Stimulated activated CD4-positive, alpha-beta T cell treated with anti-CD3 and anti-CD28 coated beads, Interleukin-12 subunit alpha, Interleukin-12 subunit beta, amount 100 ng/mL, for 4 hours (primary cell): ENCODE results near the gene UBE2N.
"Not testable (repeated sequence)": the region's sequence is repeated elsewhere in the genome, so short reads cannot be mapped to it uniquely, and the experiment has no call there.

Experiments used
- DNase-seq: peaks from one replicate; pipeline ENCODE4 v3.0.0-alpha.2; 2020

The UBE2N gene

DNA sequence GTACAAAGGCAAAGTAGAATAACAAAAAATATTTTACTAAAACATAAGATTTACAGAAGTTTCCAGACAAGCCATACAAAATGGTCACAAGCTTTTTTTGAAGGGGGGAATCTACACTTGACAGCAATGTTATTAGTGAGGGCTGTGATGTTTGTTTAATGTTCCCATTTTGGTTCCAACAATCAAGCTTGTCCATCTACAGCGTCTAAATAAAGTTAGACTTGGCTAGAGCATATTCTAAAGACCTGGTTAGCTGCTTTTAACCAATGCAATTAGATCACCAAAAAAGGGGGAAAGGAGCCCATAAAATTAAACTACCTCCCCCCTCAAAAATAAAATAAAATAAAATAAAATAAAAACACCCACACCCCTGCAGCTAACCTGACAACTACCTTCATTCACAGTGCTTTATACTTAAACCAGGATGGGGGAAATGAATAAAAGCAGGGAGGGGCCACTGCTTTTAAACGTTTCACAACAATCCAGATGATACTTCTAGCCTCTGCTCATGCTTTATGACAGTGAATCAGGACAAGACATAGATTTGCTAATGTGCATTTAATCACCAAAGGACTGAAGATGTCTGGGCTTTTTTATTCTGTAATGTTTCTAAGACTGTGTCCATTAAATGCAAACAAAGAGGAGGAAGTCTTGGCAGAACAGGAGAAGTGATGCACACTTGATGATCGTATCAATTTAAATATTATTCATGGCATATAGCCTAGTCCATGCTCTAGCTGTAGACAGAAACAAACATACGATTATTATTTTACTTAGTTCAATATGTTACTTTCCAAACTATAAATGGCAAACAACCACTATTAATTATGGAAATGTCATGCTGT is 32.2 kb downstream of the UBE2N start:
- not testable (repeated sequence) for DNase-seq

DNA sequence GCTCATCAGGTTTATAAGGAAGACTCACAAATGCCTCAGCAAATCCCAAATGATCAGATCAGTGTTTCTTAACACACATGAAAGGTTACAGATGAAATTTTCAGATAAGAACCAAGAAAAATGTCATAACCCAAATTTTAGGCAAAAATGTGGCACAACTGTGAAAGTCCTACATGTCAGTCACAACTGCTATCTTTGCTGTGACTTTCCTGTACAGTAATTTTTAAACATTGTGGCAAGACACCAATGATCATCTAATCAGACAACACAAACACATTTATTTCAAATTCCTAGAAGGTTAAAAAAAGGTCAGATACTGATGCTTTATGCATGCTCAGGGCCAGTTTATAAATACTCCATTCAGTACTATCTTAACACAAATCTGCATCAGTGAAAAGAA is 32.9 kb downstream of the UBE2N start:
- no peak for DNase-seq

DNA sequence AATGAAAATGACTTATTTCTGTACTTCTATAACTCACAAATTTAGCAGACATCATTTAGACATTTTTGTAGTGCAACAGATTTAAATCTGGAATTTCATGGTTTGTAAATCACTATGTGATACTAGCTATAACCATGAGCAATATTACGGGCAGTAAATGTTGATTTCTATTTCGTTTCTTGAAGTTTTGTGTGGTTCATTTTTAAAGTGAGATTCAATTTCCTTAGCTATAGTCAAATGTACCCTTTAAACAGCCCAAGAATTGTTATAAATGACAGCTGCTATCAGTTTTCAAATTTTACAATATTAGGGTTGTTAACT is 33.8 kb downstream of the UBE2N start:
- no peak for DNase-seq

DNA sequence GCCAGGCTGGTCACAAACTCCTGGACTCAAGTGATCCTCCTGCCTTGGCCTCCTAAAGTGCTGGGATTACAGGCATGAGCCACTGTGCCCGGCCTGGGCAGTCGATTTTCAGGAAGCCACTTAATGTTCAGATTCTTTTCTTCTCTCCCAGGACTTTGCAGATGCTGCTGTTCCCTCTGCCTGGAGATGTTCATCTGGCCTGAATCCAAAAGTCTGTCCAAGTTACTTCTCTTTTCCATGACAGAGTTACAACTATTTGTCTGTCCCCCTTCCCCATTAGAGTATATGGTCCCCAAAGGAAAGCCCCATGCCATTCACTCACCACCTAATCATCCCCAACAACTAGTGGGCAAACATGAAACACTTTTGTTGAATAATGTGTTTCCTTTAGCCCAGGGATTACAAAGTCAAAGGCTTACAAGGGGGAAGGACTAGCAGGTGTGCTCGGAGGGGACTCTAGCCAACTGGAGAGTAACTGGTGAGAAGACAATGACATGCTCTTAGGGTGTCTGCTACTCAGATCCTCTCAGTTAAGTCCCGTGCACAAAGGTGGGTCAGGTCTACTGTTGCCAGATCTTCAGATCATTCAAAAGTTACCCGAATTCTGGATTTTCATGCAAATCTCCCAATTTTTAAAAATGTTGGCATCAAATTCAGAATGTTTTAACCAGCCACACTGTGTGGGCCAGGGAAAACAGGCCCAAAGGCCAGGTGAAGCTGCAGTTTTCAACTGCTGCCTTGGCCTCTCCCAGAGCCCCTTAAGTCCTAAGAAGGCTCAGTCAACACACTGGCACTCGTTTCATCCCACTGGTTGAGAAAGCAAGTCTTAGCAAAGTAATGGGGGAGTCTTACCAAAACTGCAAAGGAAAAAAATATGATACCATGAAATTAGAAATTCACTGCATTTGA is 34.4 kb downstream of the UBE2N start:
- DNase-seq: no peak

DNA sequence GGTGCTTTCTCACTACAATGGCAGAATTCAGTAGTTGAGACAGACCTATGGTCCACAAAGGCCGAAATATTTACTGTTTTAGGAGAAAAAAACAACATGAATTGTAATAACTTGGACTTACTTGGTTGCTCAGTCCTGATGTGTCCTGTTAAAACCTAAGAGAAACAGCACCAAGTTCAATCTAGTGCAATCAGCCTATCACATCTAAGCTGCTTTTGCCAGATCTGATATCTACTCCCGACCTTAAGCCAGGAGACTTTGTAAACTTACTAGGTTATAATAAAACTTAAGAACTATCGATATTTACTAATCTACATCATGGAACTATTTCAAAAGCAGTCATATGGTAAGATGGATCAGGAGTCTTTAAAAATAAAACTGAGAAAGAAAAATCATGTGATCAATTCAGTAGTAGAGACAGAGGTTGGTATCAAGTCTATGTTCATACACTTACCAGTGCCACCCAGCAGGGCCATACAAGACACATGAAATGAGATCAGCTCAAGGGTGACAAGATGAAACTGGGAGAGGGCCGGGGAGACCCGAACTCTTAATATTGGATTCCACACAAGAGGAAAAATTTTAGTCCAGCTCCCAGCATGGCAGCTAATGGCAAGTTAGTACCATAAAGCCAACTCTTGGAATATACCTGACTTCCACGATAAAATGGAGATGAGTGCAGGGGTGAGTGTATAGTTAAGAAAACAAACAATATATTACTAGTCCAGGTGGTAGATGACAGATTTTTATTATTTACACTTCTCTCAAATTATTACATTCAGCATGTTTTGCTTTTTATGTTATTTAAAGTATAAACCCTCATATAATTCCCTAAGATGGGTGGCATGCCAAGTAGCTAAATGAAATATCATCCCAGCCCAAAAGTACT is 36.5 kb downstream of the UBE2N start:
- no peak for DNase-seq

DNA sequence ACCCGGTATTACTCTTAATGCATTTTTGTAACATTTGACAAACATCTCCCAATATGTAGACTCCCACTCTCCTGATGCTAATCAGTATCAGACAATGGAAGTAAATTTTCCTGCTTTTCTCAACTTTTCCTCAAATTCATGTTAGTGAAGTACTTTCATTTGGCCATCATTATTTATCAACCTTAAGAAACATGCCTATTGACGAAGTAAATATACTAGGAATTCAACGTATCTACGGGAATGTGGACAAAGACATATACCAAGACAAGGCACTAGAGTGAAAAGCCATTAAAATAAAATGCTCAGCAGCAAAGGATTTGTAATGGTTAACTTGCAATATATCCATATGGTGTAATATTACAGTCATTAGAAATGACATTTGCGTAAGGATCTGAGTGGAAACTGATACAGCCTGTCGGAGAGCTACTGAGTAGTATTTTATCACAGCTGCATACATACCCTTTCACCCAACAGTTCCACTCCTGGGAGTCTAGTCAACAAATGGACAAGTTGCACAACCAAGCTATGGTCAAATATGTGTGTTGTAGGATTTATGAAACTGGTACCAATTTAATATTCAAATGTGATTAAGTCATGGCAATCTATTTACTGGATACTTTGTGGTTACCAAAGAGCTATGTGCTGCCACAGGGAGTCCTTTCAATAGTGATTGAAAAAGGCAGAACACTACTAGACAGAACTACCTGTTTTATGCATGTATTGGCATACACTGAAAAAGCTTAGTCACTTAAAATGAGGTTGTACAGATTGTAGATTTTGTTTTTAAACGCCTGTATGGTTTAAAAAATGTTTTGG is 37.6 kb downstream of the UBE2N start:
- DNase-seq: no peak

DNA sequence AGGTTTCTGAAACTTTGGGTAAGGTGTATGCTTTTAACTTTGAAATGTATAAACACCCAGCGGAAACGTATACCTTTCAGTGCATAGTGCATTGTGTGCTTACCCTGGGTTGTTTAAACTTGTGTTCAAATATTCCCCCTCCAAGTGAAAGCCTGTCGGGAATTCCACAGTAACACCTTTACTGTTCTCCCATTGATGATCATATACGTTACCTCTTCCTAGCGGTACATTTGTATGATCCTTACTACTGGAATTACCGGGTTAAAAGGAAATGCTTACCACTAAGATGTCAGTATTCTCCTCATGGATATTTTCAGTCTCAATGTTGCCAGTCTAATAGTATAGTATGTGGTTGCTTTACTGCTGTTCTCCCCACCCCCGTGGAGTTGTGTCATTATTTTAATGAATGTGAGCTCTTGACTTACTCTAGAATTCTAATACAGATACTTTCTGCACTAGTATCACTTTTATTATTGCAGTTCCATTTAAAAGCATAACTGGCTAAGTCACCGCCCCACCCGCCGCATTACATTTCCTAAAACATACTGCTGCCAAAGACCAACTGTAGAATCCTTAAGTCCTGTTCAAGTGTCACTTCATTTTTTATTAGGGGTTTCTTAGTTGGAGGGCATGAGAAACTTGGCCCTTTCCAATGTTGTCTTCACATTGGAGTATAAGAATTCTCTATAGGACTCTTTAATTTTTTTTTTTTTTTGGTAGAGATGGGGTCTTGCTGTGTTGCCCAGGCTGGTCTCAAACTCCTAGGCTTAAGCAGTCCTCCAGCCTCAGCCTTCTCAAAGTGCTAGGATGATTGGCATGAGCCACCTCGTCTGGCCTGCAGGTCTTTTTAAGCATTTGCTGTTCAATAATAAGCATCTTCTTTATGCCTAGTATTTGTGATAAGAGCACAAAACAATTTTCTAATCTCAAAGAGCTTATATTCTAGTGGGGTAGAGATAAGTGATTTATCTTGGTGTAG is 39.1 kb downstream of the UBE2N start:
- DNase-seq: no peak

DNA sequence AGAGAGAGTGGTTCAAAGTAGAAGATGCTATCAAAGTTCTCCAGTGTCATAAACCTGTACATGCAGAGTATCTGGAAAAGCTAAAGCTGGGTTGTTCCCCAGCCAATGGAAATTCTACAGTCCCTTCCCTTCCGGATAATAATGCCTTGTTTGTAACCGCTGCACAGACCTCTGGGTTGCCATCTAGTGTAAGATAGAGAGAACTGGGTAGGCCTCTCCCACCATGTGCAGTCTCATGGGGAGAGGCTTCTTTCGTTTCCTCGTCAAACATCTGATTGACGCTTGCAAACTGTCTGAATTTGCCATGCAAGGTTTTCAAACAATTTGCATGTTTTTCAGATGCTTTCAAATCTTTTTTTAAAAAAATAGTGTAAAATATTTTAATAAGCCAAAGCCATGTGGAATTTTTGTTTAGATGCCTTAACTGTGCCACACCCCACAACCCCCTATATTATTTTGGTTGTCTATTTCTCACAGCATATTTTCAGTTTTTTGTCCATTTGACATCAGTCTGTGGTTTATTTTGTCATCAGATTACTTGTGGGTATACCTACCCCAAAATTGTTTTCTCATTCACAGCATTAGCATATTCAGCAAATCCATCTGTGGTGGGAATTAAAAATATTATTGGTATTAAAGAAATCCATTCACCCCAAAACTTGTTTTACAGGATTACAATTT is 42.4 kb downstream of the UBE2N start:
- not testable (repeated sequence) for DNase-seq

DNA sequence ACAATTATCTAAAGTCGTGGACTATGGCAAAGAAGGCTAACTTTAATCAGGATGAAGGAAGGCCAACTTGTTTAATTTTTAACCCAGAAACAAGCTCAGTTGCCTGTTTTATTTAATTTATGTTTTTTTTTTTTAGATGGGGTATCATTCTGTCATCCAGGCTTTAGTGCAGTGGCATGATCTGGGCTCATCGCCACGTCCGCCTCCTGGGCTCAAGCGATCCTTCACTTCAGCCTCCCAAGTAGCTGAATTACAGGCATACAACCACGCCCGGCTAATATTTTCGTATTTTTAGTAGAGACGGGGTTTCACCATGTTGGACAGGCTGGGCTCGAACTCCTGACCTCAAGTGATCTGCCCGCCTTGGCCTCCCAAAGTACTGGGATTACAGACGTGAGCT is 44.3 kb downstream of the UBE2N start:
- DNase-seq: no peak

DNA sequence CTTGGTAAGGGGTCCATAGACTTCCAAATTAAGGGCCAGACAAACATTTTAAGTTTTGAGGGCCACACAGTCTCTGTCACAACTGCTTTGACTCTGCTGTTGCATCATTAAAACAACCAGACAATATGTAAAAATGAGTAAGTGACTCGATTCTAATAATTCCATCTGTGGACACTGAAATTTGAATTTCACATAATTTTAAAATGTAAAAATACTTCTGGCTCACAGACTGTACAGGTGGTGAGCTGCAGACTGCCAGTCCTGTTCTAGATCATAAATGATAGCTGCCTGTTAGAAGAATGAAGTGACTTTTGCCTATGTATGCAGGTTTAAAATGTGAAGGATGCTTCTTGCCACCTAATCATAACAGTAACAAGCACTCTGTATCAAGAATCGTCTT is 48.3 kb downstream of the UBE2N start:
- DNase-seq: no peak

DNA sequence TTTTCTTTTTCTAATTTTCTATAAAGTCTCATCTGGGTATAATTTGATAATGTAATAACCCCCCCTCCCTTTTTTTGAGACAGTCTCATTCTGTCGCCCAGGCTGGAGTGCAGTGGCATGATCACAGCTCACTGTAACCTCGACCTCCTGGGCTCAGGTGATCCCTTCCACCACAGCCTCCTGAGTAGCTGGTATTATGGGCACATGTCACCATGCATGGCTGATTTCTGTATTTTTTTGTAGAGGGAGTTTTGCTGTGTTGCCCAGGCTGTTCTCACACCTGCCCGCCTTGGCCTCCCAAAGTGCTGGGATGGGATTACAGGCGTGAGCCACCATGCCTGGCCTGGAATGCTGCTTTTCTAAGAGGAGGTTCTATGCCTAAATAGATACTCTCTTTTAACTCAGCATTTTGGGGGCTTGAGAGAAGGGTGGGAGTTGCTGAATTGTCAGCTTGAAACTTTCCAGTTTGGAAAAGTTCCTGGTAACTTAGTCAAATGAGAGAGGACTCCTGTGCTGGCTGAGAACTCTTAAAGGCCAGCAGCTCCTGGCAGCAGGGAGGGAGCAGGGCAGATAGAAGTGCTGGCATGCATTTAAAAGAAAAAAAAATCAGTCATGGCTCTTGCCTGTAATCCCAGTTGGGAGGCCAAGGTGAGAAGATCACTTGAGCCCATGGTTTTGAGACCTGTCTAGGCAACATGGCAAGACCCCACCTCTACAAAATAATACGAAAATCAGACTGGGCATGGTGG is 51.0 kb downstream of the UBE2N start:
- no peak for DNase-seq

DNA sequence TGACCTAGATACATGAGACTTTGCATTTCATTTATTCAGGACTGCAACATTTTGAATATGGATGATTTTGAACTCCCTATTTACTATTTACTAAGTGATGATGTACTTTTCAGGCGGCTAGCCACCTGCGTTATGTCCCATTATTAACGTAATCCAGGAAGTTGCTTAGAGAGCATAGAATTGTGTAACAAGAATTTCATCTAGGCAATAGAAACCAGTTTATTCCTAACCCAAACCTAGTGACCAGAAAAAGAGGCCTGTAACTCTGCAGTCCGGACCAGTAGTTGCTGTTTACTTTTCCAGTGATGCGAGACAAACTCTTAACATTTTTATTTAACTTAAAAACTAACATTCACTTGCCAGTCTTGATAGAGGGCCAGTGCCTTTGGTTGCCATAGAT is 51.7 kb downstream of the UBE2N start:
- no peak for DNase-seq

DNA sequence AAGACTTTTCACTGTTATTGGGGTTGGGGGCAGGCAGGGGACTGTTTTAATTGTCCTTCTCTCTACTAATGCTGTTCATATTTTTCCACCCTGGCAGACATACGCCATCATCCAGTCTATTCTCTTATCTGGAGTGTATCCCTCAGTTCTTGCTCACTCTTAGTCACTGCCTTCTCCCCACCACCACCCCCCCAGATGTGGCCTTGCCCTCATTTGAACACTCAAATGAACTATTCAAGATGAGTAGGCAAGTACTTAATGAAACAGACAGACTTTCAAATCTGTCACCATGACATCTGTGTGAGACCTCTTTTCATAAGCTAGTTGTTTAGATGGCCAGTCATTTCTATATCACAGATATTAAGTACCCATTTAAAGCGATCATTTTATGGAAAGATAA is 54.0 kb downstream of the UBE2N start:
- peak; percentile 34 for DNase-seq

DNA sequence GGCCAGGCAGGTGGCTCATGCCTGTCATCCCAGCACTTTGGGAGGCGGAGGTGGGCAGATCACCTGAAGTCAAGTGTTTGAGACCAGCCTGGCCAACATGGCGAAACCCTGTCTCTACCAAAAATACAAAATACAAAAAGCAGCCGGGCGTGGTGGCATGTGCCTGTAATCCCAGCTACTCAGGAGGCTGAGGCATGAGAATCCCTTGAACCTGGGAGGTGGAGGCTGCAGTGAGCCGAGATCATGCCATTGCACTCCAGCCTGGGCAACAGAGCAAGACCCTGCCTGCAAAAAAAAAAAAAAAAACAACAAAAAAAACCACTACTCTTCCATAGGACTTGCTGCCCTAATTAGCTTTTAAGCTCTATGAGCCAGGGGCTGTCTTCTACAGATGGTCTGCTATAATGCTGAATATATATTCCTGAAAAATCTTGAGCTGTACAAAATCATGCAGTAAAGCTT is 59.7 kb downstream of the UBE2N start:
- not testable (repeated sequence) for DNase-seq

DNA sequence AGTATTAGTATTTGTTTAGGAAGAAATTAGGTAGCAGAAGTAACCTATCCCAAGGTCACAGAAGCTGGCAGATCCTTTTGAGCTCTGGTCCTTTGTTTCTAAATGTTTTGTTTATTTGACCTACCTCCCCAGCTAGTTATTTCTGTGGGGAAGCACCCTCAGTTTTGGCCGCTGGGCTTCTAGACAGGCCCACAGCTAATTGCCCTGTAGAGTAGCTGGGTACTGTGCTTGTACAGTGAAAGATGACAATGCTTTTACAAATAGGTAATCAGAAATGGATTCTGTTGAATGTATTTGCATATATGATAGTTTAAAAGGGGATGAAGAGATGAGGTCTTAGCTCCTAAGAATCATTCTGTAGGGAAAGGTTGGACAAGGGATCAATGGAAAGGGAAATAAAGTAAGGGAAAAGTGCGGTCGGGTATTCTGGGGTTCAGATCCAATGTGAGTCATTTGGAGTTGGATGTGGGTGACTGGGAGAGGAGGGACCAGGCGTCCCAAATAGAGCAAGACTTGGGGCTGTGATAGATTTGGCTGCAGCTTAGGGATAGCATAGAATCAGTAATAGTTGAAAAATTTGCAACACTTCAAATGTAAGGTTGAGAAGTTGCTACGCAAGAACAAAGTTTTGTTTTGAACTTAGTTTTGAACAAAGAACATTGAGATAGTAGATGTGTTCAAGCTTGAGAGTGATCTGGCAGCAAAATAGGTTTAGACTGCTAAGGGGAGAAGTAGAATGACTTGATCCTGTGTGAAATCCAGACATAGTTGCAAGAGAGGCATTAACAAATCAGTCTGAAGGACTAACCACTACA is 60.4 kb downstream of the UBE2N start:
- no peak for DNase-seq

DNA sequence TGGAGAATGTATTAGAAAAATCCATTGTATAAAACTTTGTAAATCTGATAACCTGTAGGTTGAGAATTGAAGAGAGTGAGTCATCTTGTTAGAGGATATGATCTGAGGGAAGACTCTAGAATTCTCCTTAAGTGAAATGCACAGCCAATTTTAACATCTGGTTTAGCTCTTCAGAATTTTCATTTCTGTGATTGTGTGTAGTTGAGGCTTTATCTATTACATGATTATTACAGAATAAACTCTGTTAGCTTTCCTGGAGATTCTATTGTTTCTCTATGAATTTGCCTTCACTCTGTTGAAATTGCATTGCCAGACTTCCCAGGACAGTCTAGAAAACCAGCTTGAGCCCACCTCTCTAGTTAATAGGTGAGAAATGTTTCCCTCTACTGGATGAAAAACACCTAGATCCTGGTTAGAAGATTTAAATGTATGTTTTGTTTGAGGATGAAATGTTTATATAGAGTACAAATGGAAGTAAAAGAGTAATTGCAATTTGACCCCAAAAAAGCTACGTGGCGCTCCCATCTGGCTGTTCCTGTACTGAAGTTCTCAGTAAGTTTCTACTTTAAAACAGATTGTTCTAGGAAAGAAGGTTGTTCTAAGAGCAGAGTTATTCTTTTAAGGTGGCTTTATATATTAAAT is 61.1 kb downstream of the UBE2N start:
- DNase-seq: no peak

DNA sequence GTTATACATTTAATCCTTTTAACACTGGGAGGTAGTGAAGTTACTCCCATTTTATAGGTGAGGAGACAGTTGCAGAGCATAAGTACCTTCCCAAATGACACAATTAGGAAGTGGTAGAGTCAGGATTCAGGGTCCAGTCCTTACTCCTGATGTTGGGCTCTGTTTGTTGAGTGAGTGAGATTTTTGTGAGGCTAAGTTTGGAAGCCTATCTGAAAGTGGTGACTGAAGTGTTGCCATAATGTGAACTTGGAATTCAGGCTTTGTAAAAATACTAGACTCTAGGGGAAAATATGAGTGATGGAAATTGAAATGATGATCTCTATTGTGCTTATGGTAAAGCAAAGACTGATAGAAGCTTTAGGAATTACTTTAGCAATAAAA is 61.8 kb downstream of the UBE2N start:
- no peak for DNase-seq

DNA sequence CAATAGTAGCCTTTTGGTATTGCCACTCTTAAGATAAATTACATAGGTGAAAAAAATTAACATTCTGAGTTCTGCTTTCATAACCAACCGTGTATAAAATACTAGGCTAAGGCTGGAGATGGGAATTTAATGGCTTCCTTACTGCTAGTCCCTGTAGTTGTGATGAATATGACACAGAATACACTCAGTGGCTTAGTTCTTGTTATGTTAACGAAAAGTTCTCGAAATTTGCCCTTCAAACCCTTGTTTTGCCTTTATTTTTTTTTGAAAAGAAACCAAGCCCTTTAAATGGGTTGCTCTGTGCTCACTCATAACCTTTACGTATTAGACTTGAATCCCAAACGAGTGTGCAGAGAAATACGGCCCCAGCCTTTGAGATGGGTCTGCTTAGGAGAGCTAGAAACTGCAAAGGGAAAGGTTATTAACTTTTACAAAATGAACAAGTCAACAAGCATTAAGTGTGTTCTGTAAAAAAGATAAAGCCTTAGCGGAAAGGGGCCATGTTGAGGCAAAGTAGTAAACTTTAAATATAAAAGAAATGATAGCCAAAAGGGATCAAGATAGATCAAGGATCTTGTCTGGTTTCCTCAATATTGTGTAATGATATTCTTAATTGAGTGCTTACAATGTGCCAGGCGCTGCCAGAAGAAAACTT is 62.3 kb downstream of the UBE2N start:
- no peak for DNase-seq
